HG03066 (cell line): Measurements from ENCODE around the gene CHST15.

Experiments used
- ATAC-seq: cut with Tn5 transposase; IDR thresholded peaks from one replicate; pipeline ENCODE4 v1.9.1; 2021; ENCODE audit warnings: low read depth; ENCODE audit not compliant: unreplicated experiment

The CHST15 gene

DNA sequence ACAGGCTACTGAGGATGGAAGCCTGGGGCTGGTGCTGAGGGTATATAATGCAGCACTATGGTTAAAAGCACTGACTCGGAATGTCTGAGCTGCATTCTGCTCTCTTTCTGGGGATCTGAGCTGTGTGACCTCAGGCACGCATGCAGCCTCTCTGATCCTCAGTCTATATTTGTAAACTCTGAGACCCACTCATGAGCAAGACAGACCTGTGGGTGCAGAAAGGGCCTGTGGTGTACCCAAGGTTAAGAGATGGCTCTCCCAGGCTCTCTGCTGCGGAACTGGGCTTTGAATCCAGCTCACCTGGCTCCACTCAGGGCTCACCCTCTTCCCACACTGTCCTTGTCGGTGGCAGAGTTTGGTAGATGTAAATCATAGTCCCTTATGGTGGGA, 89.9 kb downstream of the CHST15 start:
- ATAC-seq = no peak

DNA sequence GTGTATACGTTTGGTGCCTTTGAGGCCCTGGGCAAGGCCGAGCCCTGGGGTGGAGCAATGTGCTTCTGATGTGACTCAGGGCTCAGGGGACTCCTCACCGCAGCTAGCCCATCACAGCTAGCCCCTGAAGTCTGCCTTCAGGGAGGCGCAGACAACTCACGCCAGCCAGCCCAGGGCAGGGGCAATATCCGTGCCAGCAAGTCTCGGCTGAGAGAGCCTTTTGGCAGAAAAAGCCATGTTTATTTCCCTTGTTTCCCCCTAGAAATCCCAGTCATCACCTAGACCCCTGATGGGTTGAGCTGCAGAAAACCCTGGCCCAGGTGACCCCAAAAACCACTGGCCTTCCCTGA, 90.4 kb downstream of the CHST15 start:
- no peak for ATAC-seq

DNA sequence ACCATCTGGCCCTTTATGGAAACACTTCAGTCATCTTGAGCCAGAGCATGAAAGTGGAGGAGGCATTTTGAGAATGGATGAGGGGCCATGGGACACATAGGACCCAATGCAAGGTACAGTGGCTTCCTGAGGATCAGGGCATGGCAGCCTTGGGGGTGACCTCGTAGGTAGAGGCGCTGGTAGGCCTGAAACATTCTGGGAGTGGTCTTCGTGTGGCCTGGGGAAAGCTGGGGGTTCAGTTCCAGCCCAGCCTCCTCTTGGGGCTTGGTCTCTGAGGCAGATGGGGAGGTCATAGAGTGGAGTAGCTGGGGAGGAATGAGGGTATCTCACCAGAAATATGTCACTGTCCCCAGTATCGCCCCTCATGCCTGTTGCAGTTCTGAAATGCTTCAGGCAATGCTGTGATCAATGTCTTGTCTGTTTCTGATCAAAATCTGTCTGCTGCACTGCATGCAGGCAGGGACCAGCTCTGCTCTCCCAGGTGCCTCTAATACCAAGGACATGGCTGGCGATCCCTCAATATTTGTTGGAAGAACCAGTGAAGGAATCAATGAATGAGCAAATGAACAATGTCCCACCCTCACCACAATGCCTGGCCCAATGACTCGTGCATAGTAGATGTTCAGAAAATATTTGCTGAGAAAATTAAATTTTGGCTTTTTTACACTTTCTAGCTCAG, 90.9 kb downstream of the CHST15 start:
- ATAC-seq = no peak

DNA sequence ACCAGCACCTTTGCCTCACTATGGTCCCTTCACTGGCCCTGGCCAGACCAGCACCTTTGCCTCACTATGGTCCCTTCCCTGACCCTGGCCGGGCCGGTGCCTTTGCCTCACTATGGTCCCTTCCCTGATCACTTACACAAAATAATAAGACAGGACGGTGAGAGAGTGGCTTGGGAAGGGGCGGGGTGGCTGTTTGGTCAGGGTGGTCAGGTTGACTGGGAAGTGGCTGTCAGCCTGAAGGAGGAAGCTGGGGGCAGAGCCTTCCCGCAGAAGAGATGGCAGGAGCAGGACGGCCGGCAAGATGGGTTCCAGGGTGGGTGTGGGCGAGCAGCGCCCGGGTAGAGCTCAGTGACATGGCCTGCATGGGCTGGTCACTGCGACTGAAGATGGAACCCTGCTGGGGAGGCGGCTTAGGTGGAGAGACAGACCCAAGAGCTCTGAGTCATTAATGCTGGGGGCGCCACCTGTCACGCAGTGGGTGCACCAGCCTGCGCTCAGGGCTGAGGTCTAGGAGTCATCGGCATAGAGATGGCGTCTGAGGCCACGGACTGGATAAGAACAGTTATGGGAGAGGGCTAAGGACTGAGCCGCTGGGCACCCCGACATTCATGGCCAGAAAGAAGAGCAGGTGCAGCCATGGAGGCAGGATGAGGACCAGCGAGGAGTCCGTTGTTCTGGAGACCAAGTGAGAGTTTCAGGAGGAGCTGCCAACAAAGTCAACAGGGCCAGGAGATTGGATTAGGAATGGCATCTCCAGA, 91.8 kb downstream of the CHST15 start:
- no peak for ATAC-seq

DNA sequence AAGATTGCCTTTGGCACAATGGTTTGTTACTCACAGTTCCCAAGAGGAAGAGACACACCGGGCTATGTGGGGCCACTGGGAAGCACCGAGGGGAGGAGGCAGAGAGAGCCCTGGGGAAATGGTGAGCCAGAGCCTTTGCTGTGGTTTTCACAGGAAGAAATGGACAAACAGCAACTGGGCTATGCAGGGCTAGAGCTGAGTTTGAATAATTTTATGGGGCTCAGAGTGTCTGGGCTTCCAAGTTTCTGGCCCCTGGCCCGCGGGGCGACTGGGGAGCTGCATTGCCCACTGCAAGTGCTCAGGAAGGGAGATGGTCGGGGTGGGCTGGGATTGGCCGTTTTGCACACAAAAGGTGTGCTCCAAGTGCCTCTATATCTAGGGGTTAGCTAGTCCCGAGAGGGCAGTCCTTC, 92.6 kb downstream of the CHST15 start:
- ATAC-seq = no peak

DNA sequence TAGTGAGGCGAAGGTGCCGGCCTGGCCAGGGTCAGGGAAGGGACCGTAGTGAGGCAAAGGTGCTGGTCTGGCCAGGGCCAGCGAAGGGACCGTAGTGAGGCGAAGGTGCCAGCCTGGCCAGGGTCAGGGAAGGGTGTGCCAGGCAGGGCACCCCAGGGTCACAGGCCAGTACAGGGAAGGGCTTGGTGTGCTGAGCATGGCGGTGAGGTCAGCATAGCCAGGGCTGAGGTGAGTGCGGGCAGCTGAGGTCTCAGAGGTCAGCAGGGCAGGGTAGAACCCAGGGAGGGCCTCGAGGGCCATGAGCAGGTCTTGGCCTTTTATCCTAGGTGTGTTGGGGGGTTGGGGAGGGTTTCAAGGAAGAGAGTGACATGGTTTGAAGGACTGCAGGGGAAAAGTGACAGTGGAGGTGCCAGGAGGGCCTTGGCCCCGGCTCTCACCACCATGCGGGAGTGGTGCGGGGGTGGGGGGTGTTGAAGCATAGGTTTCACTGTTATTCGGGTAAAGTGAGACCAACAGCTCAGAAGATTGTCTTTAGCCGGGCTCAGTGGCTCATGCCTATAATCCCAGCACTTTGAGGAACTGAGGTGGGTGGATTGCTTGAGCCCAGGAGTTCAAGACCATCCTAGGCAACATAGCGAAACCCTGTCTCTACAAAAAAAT, 93.3 kb downstream of the CHST15 start:
- no peak for ATAC-seq

DNA sequence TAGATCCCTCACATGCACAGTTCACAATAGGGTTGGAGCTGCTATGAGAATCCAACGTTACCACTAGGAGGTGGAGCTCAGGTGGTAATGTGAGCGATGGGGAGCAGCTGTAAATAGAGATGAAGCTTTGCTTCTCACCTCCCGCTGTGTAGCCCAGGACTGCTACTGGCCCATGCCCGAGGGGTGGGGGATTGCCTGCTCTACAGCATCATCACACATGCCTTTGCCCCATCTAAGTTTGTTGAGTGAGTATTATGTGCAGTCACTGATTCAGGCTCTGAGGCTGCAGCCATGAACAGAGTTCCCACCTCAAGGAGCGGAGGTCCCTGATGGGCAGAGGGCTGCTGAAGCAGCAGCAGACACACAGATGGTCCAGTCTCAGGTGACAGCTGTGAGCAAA, 94.1 kb downstream of the CHST15 start:
- no peak for ATAC-seq

DNA sequence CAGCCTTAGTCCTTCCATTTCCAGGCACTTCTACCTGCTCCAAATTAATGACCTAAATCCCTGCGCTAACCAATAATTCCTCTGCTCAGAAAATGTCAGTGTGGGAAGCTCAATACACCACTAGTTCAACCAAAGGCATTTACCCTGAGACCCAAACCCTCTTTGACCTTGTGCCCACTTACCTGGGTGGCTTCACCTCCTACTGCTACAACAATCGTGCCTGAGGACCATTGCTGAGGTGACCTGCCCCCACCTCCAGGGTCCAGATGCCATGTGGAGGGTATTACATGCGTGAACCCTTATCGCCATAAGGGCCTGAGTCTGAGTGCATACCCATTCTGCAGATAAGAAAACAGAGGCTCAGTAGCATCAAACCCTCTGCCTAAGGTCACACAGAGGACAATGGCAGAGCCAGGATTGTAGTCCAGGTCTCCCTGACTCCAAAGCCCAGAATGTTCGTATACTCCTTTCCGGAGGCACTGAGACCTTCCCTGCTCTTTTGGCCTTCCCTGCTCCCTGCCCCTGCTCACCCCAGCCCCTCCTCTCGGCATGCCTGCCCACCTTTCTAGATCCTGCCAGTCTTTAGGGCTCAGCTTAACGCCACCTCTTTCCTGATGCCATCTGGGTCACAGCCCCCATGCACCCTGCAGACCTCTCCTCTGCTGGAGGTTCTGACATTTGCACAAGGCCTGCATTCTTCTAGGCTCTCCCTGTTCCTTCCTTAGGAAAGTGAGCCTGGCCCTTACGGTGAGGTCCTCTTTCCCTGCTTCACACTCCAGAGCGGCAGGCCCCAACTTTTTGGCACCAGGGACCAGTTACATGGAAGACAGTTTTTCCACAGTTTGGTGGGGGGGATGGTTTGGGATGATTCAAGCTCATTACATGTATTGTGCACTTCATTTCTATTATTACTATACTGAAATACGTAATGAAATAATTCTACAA, 94.9 kb downstream of the CHST15 start:
- no peak for ATAC-seq

DNA sequence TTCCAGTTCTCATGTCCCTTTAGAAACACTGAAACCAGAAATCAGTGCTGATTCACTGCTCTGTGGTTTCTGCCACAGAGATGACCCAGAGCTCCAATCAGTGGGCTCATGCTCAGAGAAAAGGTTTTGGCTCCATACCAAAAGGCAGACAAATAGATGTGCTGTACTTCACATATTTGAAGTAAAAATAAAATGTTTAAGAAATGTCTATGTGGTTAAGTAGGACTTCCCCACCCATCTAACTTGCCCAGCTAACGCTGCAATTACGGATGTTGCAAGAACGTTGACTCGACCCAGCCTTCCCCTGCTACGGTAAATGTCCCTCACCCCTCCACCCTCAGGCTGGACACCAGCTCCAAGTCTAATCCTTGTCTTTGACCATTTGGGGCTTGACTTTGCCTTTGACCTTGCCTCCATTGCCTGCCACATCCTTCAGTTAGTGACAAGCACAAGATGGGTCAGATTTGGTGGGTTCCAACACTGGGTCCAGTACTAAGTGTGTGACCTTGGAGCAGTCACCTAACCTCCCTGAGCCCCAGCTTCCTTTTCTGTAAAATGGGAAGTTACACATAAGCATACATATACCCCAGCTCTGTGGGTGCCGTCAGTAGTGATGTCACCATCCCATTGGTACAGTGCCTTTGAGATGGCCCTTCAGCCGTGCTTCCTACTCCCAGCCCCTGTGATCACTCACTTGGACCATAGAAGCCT, 95.8 kb downstream of the CHST15 start:
- no peak for ATAC-seq

DNA sequence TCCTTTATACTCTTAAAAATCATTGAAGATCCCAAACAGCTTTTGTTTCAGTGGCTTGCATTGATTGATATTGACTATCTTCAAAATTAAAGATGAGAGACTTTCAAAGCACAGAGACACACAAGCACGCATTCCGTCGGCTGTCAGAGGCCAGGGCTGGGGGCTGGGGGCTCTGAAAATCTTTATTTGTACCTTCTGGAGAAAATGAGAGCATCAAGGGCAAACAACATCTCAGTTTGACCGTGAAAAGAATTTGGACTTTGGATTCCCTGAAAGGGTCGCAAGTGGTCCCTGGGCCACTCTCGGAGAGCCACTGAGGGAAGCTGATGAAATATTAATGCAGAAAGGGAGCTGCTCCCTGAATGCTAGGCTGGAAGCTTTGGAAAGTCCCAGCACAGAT, 96.4 kb downstream of the CHST15 start:
- no peak for ATAC-seq

DNA sequence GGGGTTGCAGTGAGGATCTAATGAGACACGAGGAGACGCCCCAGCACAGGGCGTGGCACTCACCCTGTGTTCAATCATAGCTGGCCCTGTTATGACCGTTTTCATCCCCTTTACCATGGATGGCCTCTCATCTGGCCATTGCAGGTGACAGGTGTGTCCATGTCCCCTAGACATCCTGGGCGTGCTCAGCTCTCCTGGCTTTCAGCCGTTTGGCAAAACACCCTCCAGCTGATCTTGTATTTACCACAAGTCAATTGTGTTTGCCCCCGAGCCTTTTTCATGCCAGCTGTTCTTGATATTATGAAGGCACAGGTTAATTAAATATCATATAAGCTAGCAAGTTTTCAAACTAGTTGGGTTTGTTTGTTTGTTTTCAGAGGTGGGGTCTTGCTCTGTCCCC, 97.1 kb downstream of the CHST15 start:
- ATAC-seq = no peak

DNA sequence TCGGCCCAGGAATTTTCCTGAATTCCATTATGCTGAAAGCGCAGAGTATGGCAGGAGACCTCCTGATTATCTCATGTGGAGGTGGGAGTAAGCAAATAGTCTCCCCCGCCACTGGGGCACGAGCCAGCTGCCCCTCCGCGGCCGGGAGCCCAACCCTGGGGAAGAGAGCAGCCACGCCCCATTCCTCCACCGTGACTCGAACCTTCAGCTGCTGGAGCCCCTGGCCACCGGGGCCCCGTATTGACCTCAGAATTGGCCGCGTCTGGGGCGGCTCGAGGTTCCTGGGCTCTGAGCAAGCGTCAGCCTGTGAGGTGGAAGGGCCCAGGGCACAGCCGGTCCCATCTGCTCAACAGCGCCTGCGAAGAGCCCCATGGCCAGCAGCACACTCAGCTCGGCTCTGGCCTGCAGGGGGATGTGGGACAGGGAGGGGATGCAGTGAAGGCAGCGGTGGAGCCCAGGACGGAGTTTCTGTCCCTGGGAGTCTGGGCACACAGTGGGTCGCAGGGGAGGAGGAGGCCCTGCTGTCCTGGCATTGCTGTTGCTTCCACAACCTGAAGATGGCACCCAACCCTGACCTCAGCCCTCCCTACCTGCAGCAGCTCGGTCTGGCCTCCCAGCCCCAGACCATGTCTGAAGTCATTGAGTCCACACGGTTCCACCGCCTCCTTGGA, 97.8 kb downstream of the CHST15 start:
- no peak for ATAC-seq

DNA sequence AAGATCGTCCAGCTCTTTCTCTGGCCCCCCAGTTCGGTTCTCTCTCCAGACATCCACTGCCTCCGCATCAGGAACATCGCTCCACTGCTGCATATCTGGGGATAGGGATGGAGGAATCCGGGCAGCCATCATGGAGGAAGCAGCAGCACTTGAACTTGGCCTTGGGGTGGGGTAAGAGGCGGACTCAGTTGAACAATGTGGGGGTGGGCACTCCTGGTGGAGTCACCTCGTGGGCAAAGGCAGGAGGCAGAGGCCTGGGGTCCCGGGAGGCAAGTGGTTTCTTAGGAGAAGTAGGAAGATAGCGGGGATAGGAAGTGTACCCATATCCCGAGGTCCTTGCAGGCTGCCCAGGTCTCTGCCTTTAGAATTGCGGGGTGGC, 98.3 kb downstream of the CHST15 start:
- ATAC-seq = no peak

DNA sequence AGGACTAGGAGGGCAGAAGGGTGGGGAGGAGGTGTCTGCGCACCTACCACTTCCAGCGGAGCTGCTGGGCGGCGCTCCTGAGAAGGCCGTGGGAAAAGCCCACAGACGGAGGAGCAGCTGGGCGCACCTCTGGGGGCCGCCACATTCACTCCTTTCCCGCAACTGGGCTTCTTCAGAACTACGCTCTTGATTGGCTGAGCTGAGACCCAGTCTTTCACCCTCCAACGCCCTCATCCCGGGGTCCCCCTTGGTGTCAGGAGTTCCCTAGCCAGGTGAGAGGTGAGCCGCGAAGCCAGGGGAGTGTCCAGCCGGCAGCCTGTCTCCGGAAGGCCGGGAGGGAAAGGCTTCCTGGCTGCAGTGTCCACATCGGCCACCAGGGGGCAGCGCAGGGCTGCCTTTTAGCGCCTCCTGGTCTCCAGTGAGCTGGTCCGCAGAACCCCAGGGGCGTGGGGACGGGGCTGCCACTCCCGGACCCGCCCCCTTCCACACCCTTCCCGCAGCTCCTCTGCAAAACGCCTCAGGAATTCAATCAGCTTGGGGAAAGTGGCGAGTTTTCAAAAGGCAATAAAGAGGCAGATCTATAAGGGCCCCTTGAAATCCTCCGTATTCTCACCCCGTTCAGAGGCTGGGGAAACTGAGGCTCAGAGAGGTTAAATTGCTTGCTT, 98.8 kb downstream of the CHST15 start:
- no peak for ATAC-seq

DNA sequence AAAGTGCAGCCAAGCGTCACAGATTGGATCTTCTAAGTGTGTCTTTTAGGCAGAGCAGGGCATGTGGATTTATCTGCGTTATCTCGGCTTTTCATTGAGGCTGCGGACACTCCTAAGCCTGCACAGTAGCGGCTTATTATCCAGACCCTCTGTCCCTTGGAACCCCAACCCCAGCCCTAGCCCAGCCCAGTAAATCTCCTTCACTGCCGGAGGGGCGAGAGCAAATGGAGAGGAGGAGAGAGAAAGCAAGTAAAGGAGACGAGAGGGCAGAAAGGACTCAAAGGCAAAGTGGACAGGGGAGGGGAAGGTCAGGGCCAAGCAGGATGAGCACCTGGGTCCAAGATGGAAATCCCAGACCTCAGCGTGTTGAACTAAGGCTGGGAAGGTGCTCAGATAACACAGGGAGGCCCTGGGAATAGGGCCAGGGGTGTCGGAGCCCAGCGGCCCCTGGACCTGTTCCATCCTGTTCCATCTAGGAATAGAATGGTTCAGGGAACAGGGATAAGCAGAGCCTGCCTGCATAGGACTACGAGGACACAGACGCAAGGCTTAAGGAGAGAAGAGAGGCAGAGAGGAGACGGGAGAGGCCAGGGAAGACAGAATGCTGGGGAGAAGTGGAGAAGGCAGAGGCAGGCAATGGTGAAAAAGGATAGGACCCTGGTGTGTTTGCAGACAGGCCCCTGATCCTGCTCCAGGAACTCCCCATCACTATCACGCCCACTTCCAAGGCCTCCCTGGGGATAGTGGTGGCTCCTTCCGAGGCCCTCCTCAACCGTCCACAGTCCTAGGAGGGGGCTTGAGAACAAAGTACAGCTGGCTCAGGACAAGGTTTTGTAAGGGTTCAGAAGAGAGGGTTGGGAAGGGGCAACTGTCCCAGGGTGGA, 99.6 kb downstream of the CHST15 start:
- ATAC-seq = no peak

DNA sequence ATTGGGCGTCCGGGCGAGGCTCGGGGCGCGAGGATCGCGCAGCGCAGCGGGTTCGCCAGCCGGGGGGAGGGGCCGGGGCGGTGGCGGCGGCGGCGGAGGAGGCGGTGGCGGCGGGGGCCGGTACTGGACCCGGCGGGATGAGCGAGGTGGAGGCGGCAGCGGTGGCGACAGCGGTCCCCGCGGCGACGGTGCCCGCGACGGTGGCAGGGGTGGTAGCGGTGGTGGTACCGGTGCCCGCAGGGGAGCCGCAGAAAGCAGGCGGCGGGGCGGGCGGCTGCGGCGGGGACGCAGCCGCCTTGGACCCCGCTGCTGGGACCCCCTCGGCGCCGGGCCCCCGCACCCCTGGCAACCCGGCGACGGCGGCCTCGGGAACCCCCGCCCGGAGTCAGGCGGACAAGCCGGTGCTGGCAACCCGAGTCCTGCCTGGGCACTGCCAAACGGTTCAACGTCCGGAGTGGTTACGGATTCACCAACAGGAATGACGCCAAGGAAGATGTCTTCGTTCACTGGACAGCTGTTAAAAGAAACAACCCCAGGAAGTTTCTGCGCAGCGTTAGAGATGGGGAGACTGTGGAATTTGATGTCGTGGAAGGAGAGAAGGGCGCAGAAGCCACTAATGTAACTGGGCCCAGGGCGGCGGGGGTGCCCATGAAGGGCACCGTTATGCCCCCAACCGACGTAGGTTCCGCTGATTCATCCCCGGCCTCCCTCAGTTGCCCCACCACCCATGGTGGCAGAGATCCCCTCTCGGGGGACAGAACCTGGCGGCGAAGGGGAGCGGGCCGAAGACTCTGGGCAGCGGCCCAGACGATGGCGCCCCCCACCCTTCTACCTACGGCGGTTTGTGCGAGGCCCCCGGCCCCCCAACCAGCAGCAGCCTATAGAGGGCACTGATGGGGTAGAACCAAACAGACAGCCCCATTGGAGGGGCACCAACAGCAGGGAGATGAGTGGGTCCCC, 101.5 kb downstream of the CHST15 start:
- no peak for ATAC-seq

DNA sequence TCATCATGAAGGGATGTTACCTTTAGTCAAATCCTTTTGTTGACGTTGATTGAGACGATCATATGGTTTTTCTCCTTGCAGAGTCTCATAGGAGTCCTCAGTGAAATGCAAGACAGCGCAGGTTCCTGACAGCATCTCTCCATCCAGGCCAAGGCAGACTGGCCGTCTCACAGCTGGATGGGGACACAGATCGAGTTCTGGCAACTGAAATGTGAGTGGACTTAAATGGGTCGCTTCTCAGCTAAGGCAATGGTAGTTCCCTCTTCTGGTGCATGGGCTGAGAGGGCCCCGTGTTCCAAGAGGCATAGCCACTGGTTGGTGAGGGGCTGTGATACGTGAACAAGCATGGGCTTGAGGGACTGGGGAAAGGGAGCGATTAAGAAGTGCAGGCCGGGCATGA, 102.5 kb downstream of the CHST15 start:
- ATAC-seq = no peak
